ENCODE measurements around the gene IGFN1. TPM values are rescaled to one million over a fixed set of nuclear protein-coding genes. Genes with fewer than 3 reads are reported as not detected.

The IGFN1 gene
- total RNA-seq, 1 experiment from 2014 or later = not detected

DNA sequence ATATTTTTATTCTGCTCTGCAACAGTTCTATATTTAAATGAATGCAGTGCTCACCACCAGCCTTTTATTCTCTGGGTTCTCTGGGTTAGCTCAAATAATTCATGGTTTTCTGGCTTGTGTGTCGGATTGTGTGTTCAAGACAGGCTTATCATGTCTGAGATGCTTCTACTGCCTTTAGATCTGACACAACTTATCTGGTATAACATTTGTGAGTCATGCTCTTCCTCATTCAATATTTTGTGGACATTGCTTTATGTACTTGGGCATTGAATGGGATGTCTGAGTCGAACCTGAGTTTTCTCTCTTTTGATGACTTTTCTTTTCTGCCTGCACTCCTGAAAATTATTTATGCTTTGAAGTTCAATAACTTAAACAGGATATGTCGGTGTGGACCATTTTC lies 75.1 kb downstream of the IGFN1 start:
- H2BK12ac ChIP-seq (ENCODE audit: insufficient read length, low read depth, low read length) = no peak overlapping the region
- H4K5ac ChIP-seq (ENCODE audit: insufficient read length, low read depth, low read length) = no peak overlapping the region
- no peak overlapping the region for H2AK5ac ChIP-seq (ENCODE audit: insufficient read length, low read length)
- no peaks in the 10 kb centered on the region for H3K4me1 Mint-ChIP-seq
- H2BK20ac ChIP-seq (ENCODE audit: low read depth, low read length, poor library complexity, severe bottlenecking) = no peak overlapping the region
- H3K27ac ChIP-seq (ENCODE audit: insufficient read length, low read depth, low read length) = no peak overlapping the region
- H3K23me2 ChIP-seq (ENCODE audit: insufficient read length, low read depth, low read length, poor library complexity, severe bottlenecking) = no peaks in the 10 kb centered on the region
- DNase-seq = no peak
- no peak overlapping the region for H2AFZ ChIP-seq (ENCODE audit: low read length)
- no peak overlapping the region for H3K9ac ChIP-seq (ENCODE audit: extremely low read depth, insufficient read length, low read length)
- TF ChIP-seq, protein P1, sequence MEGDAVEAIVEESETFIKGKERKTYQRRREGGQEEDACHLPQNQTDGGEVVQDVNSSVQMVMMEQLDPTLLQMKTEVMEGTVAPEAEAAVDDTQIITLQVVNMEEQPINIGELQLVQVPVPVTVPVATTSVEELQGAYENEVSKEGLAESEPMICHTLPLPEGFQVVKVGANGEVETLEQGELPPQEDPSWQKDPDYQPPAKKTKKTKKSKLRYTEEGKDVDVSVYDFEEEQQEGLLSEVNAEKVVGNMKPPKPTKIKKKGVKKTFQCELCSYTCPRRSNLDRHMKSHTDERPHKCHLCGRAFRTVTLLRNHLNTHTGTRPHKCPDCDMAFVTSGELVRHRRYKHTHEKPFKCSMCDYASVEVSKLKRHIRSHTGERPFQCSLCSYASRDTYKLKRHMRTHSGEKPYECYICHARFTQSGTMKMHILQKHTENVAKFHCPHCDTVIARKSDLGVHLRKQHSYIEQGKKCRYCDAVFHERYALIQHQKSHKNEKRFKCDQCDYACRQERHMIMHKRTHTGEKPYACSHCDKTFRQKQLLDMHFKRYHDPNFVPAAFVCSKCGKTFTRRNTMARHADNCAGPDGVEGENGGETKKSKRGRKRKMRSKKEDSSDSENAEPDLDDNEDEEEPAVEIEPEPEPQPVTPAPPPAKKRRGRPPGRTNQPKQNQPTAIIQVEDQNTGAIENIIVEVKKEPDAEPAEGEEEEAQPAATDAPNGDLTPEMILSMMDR (conservative IDR thresholded peaks at IDR 0.05) = no peak
- H3K79me2 ChIP-seq (ENCODE audit: insufficient read depth, low read length) = no peaks in the 10 kb centered on the region
- H3K4me3 Mint-ChIP-seq = no peak overlapping the region
- H3K4me2 ChIP-seq (ENCODE audit: insufficient read depth, insufficient read length, low read length) = no peak overlapping the region
- no peak overlapping the region for H2BK120ac ChIP-seq (ENCODE audit: low read depth, low read length, poor library complexity, severe bottlenecking)
- WGBS (ENCODE audit: extremely low coverage, insufficient read length, low lambda C conversion rate) = no CpG with 5 or more reads among the region's 3 CpGs
- H3K4me1 ChIP-seq (ENCODE audit: insufficient read depth, low read length) = no peaks in the 10 kb centered on the region
- H3K9me3 Mint-ChIP-seq = no peaks in the 10 kb centered on the region
- H3K27ac Mint-ChIP-seq = no peak overlapping the region
- H3K18ac ChIP-seq (ENCODE audit: insufficient read length, low read depth, low read length) = no peak overlapping the region
- H2BK15ac ChIP-seq (ENCODE audit: low read depth, low read length) = no peak overlapping the region
- H4K20me1 ChIP-seq (ENCODE audit: control insufficient read depth, insufficient read depth, insufficient read length) = no peaks in the 10 kb centered on the region
- H3K36me3 Mint-ChIP-seq (ENCODE audit: insufficient read depth in 1 of 3, low read depth in 3 of 3) = no peaks in the 10 kb centered on the region
- H3K27me3 ChIP-seq (ENCODE audit: insufficient read depth, low read length) = no peaks in the 10 kb centered on the region
- H3K23ac ChIP-seq (ENCODE audit: insufficient read length, low read depth, low read length) = no peak overlapping the region
- no peak overlapping the region for H4K8ac ChIP-seq (replicated peaks; ENCODE audit: insufficient read length, low read depth, low read length)
- H3T11ph ChIP-seq (ENCODE audit: low read length) = no peak overlapping the region
- no peak overlapping the region for H2BK5ac ChIP-seq (ENCODE audit: insufficient read length, low read length)
- H3K27me3 Mint-ChIP-seq (ENCODE audit: low read depth) = peaks cover 46% of the 10 kb centered on the region
- no peak overlapping the region for H4K91ac ChIP-seq (ENCODE audit: insufficient read length, low read depth, low read length)
- H3K79me1 ChIP-seq (ENCODE audit: insufficient read depth, low read depth, low read length, poor library complexity, severe bottlenecking) = no peaks in the 10 kb centered on the region
- no peak overlapping the region for H3K4ac ChIP-seq (ENCODE audit: low read depth, low read length)
- H3K9me3 ChIP-seq (ENCODE audit: control insufficient read depth, low read depth, low read length) = no peaks in the 10 kb centered on the region
- no peak overlapping the region for H3K56ac ChIP-seq (ENCODE audit: insufficient read length, low read depth, low read length)
- H3K14ac ChIP-seq (ENCODE audit: insufficient read depth, low read length) = no peak overlapping the region
